ENCODE measurements around the gene SORCS2. TPM values are rescaled to one million over a fixed set of nuclear protein-coding genes. Genes with fewer than 3 reads are reported as not detected.

Gene SORCS2
- total RNA-seq, 1 donor from 2014 or later: 3.0 TPM

- no peak for TF ChIP-seq CTCF (IDR thresholded peaks at IDR 0.05)
- peak; percentile 91 for DNase-seq (ENCODE audit: extremely low spot score, unreplicated experiment)
- H3K36me3 Mint-ChIP-seq (ENCODE audit: unreplicated experiment): no peaks in the 10 kb centered on the region
- H3K9me3 Mint-ChIP-seq (ENCODE audit: unreplicated experiment): no peaks in the 10 kb centered on the region
- no peak overlapping the region for H3K4me3 Mint-ChIP-seq (ENCODE audit: unreplicated experiment)
- no peaks in the 10 kb centered on the region for H3K27me3 Mint-ChIP-seq (ENCODE audit: unreplicated experiment)
- H3K4me1 Mint-ChIP-seq (ENCODE audit: unreplicated experiment): peaks cover 50% of the 10 kb centered on the region
- peak overlapping the region; percentile 7 for H3K27ac Mint-ChIP-seq (ENCODE audit: unreplicated experiment)
Observed at GRCh38 chr4:7328913-7329638, 136.7 kb downstream of the SORCS2 start.

GRCh38 chr4:7330031-7330596, 137.8 kb downstream of the SORCS2 start:
- Mint-ChIP-seq H3K4me1 (ENCODE audit: unreplicated experiment) (peaks cover 60% of the 10 kb centered on the region), H3K27me3 (ENCODE audit: unreplicated experiment) (no peaks in the 10 kb centered on the region), H3K27ac (ENCODE audit: unreplicated experiment) (no peak overlapping the region), H3K4me3 (ENCODE audit: unreplicated experiment) (no peak overlapping the region), H3K36me3 (ENCODE audit: unreplicated experiment) (no peaks in the 10 kb centered on the region), H3K9me3 (ENCODE audit: unreplicated experiment) (no peaks in the 10 kb centered on the region)
- TF ChIP-seq CTCF (IDR thresholded peaks at IDR 0.05): no peak
- no peak for DNase-seq (ENCODE audit: extremely low spot score, unreplicated experiment)

GRCh38 chr4:7330811-7331681, 138.7 kb downstream of the SORCS2 start:
- no peak for TF ChIP-seq CTCF (IDR thresholded peaks at IDR 0.05)
- peaks cover 68% of the 10 kb centered on the region for H3K4me1 Mint-ChIP-seq (ENCODE audit: unreplicated experiment)
- H3K4me3 Mint-ChIP-seq (ENCODE audit: unreplicated experiment): no peak overlapping the region
- H3K27ac Mint-ChIP-seq (ENCODE audit: unreplicated experiment): no peak overlapping the region
- no peaks in the 10 kb centered on the region for H3K36me3 Mint-ChIP-seq (ENCODE audit: unreplicated experiment)
- no peaks in the 10 kb centered on the region for H3K9me3 Mint-ChIP-seq (ENCODE audit: unreplicated experiment)
- H3K27me3 Mint-ChIP-seq (ENCODE audit: unreplicated experiment): no peaks in the 10 kb centered on the region
- no peak for DNase-seq (ENCODE audit: extremely low spot score, unreplicated experiment)

- no peak for DNase-seq (ENCODE audit: extremely low spot score, unreplicated experiment)
- Mint-ChIP-seq H3K4me3 (ENCODE audit: unreplicated experiment) (no peak overlapping the region), H3K4me1 (ENCODE audit: unreplicated experiment) (peaks cover 68% of the 10 kb centered on the region), H3K27ac (ENCODE audit: unreplicated experiment) (no peak overlapping the region), H3K27me3 (ENCODE audit: unreplicated experiment) (no peaks in the 10 kb centered on the region), H3K36me3 (ENCODE audit: unreplicated experiment) (no peaks in the 10 kb centered on the region), H3K9me3 (ENCODE audit: unreplicated experiment) (no peaks in the 10 kb centered on the region)
- no peak for TF ChIP-seq CTCF (IDR thresholded peaks at IDR 0.05)
Observed at GRCh38 chr4:7331682-7332000, 139.3 kb downstream of the SORCS2 start.
